ENCODE results near the gene ETV3.

GRCh38 chr1:157156058-157156541, 17.9 kb upstream of the ETV3 start:
- TF ChIP-seq, protein P1, sequence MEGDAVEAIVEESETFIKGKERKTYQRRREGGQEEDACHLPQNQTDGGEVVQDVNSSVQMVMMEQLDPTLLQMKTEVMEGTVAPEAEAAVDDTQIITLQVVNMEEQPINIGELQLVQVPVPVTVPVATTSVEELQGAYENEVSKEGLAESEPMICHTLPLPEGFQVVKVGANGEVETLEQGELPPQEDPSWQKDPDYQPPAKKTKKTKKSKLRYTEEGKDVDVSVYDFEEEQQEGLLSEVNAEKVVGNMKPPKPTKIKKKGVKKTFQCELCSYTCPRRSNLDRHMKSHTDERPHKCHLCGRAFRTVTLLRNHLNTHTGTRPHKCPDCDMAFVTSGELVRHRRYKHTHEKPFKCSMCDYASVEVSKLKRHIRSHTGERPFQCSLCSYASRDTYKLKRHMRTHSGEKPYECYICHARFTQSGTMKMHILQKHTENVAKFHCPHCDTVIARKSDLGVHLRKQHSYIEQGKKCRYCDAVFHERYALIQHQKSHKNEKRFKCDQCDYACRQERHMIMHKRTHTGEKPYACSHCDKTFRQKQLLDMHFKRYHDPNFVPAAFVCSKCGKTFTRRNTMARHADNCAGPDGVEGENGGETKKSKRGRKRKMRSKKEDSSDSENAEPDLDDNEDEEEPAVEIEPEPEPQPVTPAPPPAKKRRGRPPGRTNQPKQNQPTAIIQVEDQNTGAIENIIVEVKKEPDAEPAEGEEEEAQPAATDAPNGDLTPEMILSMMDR (IDR thresholded peaks at IDR 0.05) = peak; percentile 92 to 98 (median 96)
- TF ChIP-seq POLR2AphosphoS5 (IDR thresholded peaks at IDR 0.05) = no peak
- no peak for TF ChIP-seq POLR2A (IDR thresholded peaks at IDR 0.05)

Data from upper lobe of left lung (tissue), 4 donors.